HG03432 (cell line): Measurements from ENCODE around the gene TAS1R2.

Source experiments
- ATAC-seq: cut with Tn5 transposase; IDR thresholded peaks from one replicate; pipeline ENCODE4 v1.9.1; 2021; ENCODE audit warnings: mild to moderate bottlenecking, moderate library complexity; ENCODE audit not compliant: unreplicated experiment

TAS1R2 gene

DNA sequence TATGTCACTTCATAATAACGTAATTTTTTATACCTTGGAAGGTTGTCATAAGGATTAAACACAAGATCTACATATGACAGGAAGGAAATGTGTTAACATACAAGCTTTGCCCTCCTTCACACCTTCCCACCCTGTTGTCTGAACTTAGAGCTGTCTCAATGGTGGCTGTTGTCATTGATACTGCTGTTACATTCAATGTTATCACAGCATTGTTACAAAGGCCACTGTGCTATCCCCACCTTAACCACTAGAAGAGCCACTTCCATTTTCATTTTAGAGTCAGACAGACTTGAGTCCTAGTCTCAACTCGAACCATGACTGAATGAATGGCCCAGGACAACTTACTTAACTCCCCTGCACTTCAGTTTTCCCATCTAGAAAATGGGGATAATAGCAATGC is 31.2 kb downstream of the TAS1R2 start:
- no peak for ATAC-seq

DNA sequence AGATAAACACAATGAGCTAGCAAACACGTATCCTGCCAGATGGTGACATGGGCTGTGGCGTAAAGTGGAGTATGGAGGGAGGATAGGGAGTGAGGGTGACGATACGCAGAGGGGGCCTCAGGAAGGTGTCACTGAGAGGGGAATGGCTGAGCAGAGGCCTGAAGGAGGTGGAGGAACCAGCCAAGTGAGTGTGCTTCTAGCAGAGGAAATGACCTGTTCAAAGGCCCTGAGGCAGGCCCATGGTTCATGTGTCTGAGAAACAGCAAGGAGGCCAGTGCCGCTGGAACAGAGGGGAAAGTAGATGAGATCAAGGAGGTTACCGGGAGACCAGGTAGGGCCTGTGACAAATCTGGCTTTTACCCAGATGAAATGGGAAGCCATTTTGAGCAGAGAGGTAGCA is 36.0 kb downstream of the TAS1R2 start:
- no peak for ATAC-seq

DNA sequence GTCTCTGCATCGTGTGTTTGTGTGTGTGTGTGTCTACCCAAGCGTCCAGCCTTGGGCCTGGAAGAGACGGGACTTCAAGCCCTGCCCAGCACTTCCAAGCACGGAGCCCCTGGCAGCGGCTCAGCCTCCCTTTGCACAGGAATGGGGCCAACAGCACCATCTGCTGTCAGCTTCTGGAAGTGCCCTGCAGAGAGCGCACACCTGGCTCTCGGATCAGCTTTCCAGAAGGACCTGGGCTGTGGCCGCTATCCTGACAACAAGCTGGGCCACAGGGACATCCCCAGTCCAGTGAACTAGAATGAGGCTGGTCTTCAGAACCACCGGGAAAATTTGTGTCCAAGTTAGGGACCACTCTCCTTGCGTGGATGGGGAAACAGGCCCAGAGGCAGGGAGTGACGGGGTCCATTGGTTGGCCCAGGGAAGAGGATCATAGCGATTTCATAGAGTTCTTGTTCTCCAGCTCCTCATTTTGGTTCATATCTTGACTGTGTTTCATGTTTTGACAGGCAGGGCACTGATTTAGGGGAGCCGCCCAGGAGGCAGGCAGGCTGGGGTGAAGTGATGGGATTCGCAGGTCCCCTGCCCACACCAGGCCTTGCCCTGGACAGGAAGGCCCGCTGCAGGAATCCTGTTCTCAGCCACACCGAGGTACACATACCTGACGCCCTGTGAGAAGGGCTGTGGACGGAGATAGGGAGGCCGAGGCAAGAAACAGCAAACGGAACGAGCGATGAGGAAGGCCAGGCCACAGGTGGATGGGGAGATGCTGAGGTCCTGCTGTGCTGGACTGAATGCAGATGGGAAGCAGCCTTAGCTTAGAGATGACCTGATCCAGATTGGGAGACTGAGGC is 38.4 kb downstream of the TAS1R2 start:
- ATAC-seq: no peak

DNA sequence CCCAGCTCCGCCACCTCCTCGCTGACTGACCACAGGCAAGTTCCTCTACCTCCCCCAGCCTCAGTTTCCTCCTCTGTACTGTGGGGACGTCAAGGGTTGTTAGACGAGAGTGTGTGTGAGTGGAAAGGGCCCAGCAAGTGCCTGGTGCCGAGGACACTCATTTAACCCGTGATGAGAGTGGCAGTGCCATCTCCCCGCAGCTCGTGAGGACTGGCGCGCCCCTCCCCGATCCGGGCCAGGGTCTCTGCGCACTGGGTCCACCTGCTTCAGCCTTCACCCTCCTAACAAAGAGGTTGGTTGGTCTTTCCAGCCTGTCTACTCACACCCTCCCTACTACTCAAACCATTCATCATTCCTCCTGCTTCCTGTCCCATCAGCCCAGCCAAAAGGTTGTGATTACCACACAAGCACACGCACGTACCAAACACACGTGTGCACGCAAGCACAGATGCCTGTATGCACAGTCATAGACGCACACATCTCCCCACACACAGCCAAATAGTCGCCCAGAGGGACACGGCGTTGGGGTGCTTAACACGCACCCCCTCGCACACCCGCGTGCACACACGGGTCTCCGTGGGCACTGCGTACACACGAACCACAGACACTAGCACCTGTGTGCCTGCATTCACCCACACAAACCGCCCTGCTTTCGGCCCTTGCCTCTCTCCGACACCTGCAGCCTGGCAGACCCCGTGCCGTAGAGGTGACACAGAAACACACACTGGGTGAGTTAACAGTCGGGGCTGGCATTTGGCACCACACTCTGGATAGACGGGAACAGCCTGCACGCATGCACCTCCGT is 39.3 kb downstream of the TAS1R2 start:
- no peak for ATAC-seq

DNA sequence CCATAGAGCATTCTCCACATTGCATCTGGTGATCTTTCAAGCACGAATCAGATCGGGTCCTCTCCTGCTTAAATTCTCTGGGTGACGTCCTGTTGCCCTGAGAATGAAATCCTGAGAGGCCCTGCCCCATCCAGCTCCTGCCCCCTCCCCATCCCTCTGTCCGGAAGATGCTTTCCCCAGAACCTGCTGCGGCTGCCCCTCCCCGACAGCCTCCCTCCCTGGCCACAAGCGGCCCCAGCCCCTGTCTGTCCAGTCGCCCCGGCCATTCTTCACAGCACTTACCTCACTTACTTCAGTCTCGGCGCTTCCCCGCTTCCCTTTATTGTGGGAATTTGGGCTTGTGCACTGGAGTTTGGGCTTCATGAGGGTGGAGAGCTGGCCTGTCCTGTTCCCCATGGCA is 40.3 kb downstream of the TAS1R2 start:
- ATAC-seq: no peak

DNA sequence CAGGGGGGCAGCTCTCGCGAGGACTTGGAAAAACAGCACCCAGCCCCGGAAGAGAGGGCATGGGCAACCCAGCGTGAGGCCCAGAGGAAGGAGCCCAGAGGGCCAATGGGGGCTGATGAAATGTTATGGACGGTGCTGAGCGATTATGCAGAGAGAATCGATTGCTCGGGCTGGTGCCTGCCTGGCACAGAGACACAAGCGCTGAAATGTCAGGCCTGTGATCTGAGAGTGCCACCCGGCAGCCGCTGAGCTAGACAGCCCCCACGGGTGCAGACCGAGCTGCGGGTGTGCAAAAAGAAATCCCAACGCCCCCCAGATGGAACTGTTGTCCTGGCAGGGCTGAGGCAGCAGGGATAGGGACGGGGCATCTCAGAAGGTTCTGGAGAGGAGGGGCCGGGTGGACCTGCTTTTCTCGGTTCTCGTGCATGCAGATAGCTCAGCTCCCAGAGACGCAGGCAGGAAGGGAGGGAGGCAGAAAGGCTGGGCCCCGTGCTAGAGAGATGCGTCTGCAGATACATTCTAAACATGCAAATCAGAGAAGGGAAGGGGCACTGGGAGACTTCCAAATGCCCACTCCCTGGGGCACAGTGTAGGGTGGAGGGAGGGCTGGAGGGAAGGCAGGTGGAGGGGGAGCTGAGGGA is 41.5 kb downstream of the TAS1R2 start:
- no peak for ATAC-seq

DNA sequence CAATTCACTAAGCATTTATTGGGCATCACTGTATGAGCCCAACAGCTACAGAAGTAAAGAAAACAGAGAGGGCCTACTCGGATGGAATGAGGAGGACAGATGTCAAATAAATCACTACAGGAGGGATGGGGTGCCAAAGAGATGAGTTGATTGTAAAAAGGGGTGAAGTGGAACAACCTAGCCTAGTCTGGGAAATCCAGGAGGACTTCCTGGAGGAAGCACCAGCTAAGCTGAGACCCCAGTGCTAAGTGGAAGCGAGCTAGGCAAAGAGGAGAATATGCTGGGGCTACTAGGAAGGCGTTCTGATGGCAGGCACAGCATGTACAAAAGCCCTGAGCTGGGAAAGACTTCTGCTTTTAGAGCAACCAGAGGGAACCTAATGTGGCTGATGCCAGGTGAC is 42.1 kb downstream of the TAS1R2 start:
- no peak for ATAC-seq

DNA sequence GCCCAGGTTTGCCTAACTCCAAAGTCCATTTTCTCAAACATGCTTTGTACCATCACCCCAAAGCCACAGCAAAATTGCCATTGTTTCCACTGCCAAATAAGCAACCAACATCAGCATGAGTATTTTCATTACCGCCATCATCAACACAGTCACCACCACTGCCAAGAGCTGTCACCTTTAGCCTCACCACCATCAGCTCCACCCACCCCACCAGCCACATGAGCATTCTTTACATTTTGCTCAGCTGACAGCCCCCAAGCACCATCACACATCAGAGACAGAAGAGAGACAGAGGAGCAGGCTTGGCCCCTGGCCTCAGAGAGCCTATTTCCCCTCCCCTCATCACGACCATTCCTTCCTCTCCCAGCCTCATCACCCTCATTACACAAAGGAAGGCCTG is 42.7 kb downstream of the TAS1R2 start:
- ATAC-seq: no peak

DNA sequence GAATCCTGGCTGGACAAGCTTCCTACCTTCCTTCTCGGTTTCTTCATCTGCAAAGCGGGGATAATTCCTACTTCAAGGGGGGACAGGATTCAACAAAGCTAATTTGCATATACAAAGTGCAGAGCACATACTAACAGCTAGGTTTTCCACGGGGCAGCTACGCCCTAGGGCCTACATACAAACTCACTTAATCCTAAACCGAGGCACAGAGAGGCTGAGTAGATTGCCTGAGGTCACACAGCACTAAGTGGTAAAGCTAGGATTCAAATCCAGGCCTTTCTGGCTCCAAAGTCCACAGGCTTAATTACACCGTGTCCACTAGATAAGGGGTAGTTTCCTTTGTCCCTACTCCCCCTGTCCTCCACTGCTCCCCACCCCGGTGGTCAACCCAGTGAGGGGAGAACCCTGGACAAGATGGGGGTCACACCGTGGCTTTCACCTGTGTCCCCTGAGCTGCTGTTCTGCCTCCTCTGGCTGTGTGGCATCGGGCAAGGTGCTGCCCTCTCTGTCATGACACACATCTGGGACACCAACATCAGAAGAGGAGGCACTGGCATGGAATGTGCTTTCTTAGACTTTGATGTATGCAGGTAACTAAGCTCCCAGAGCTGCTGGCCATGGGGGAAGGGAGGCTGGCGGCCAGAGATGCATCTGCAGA is 44.5 kb downstream of the TAS1R2 start:
- no peak for ATAC-seq

DNA sequence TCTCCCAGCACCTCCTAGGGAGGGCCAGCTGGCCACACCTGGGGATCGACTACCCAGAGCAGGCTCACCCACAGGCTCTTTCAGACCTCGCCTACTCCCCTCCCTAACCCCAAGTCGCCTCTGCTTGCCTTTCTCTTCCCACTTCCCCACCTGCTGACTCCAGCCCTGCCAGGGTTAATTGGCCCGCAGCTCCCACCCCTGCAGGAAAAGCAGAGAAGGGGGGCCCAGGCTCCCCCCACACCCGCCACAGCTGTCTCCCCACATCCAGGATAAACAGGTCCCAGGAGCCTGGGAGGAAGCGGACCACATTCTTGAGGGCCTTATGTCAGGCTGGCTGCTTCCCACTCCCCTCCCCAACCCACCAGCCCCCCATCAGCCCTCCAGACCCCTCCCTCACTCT is 45.0 kb downstream of the TAS1R2 start:
- no peak for ATAC-seq

DNA sequence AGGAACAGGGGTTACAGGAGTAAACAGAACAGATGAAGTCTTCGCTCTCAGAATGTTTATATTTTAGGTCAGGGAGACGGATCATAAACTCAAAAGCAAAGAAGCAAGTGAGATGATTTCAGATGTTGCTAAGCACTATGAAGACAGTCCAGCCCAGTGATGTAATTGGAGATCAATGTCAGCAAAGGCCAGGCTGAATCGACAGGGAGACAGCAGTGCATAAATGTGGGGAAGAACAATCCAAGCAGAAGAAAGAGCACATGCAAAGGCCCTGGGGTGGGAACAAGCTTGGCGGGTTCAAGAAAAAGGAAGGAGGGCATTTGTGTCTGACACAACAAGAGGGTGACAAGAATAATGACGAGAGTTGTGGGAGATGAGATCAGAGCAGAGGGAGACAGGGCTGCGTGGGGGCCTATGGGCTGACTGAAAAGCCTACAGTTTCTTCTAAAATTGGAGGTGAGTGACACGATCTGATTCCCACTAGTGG is 47.0 kb downstream of the TAS1R2 start:
- no peak for ATAC-seq

DNA sequence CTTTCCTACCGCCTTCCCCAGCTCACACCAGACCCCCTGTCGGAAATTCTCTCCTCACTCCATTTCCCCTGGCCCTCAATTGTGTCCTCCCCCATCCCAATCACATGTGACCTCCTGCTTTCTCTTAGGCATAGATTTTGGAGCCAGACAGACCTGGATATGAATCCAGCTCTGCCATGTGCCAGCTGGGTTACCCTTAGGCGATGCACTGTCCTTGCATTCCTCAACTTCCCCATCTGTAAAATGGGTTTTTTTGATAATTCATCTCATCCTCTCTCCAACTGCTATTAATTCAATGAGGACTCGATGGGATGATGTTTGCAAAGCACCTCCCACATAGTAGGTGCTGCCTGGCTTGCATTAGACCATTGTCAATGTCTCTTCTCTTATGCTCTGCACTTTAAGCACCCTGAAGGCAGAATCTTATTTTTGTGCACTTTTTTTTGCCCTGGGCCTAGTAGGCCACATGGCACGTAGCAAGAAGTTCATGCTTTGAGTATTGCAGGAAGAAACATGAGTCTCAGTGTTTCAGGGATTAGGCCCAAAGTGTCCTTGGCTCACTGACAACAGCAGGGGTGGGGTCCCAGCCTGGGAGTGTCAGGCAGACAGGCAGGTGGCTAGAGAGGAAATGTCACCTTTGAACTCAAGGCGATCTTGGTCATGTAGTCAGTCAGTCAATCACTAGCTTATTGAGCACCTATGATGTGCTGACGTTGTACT is 47.6 kb downstream of the TAS1R2 start:
- no peak for ATAC-seq

DNA sequence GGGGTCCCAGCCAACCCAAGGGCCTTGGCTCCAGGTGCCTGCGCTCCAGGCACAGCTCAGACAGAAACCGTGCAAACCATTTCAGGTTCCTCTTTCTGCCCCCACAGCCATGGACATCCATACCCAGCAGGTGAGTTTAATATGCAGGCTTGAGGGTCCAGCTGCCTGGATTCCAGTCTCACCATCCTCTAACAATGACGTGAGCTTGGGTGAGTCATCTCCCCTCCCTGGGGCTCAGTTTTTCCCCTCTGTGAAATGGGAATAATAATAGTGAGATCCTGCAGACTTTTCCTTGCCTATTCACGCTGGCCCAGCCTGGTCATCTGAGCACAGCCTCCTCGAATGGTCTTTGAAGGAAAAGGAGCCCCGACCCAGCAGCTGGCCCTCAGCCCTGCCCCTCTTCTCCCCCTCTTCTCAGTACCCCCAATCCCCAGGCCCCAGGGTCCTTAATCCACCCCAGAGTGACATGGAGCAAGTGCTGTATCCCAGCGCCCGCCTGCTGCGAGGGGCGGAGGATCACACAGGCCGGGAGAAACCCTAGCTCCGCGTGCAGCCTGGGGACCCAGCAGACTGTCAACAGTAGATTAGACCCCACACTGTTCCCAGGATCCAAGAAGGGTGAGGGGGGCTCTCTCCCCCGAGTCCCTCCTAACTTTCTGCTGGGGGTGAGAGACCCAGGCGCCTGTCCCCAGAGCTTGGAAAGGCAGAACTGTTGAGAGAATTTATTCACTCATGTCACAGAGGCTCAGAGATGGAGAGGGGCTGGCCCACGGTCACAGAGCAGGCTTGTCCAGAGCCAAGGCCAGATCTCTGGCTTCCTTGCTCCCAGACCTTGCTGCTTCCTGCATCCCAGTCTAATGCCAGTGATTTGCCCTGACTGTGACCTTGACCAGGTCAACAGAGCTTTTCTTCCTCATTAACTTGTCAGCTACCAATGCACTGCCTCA is 49.2 kb downstream of the TAS1R2 start:
- no peak for ATAC-seq

DNA sequence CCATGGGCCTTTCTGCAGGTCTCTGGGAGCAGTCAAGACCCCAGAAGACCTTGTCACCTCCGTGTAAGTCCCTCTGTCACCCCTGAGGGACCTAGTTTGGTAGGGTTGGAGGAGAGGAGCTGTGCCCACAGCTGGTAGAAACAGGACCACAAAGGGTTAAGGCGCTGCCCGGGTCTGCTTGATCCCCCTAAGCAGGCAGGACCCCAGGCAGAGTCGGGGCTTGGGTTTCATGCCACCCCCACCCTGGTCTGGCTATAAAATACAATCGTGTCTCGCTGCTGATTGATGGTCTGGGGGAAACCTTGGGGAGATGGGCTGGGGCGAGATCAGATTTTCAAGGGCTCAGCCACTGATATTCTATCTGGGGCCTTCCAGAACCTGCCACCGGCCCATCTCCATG is 50.9 kb downstream of the TAS1R2 start:
- ATAC-seq: no peak

DNA sequence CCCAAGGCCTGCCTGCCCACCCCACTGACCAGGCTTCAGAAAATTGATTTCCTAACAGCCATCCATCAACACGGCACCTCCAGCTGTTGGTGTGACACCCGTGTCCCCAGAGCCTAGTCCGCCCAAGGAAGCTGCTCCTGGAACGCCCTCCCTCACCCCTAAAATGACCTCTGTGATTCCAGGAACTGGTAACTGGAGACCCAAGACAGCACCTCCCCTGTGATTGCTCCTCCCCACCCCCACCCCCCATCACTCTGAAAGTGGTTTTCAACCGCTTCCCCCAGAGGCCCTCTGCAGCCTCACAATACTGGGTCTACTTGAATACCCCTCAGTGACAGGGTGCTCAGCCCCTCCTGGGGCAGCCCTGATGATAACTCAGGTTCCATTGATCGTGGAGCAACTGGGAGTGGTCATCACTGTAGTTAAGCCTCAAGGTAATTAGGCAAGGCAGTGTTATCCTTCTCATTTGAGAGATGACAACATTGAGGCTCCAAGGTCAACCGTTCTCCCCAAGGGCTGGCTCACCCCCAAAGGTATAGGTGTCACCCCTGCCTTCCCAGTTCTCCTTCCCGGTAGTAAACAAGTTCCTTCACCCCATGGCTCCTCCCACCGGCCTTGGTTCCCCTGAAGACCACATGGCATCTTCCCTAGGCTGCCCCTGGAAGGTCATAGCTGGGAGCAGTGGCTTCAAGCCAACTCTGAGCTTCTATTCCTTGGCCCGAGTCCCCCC is 52.0 kb downstream of the TAS1R2 start:
- ATAC-seq: no peak

DNA sequence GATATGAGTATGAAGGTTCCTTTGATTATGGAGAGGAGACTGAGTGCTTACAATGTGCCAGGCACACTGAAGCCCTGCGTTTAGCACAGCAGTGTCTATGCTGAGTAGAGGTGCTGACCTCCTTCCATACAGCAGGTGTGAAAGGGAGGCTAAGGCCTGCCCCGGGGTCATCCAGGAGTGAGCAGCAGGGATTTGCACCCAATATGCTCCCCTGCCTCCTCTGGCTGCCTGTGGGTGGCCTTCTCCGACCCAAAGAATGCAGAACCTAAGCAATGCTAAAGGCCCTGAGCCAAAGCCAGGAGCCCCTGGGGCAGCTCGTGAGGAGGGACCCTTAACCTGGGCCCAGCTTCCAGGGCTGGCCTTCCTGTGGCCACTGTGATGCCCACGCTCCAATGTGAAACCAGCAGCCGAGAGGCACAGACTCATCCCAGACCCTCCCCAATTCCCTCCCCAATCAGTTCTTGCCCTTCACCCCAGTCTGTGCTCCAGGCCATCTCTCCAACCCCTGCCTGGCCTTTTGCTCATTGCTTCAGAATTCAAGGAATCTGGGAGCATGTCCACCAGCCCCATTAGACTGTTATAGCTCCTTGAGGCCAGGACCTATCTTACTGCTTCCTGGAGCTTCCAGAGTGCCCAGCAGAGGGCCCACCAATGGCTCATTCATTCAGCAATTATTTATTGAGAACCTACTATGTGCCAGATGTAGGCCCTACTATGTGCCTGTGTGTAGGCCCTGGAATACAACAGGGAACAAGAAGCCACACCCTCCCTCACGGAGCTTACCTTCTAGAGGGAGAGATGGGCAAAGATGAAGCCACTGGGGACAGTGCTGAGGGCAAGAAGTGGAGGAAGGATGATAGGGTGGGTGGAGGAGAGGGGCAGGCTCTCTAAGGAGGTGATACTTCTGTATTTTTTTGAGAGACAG is 53.3 kb downstream of the TAS1R2 start:
- no peak for ATAC-seq

DNA sequence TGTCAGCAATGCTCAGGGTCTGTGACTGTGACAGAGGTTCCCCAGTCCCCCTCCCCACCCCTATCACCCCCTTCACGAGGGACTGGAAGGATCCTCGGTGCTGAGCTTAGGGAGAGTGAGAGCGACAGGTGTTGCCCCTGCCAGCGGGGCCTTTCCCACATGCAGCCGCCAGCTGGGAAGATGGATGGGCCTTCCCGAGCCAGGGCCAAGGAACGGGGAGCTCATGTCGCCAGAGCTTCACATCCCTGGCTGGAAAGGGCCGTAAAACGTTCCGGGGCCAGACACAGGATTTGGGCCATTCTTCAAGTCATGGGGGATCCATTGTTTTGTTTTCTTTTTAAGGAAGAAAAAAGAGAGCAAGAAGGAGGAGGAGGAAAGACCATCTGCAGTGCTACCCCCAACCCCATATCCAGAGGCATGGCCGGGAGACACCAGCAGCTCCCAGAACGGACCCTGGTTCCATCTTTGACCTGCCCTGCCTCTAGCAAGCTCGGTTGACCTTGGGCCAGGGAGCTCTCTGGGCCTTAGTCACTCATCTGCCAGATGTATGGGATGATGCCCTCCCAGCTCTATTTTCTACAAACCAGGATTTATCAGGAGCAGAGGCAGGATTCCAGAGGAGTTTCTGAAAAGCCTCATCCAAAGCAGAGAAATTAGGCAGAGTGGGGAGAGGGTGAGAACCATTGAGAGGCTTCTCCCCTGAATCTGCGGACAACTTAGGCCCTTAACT is 54.1 kb downstream of the TAS1R2 start:
- ATAC-seq: no peak
